Measurements from ENCODE around the gene DRD1. TPM values are rescaled to one million over a fixed set of nuclear protein-coding genes. Genes with fewer than 3 reads are reported as not detected.

Gene DRD1
- total RNA-seq, 1 experiment from 2014 or later: 0.54 TPM

DNA sequence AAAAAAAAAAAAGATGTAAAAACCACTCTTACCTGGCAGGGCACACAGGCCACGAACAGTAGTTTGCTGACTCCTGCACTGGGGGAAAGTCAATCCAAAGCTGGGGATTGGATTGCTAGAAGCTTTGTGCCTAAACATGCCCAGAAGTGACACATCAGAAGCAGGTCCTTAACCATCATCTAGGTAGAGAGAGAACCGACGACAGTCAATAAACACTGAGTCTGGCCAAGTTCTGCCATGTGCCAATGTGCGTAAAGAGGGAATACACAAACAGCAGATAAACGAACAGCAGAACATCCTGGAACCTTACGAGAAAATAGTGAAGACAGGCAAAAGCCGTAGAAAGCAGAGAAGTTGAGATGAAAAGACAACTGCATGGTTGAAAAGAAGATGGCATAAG, 49.3 kb upstream of the DRD1 start:
- ChIA-PET RAD21 (ENCODE audit: low non-redundant PET in 1 of 2, low total read pairs in 2 of 2, uncharacterized antibody in 2 of 2, unreplicated experiment in 2 of 2) (no interaction called here), CTCF (no interaction called here), POLR2A (no interaction called here)
- BruUV-seq (replicated peaks): no TSS peak
- Histone ChIP-seq H3K4me2 (ENCODE audit: low read length) (no peak overlapping the region), H3K27ac (ENCODE audit: low read depth, low read length) (no peak overlapping the region), H3K4me3 (replicated peaks in 1 of 2; ENCODE audit: low read depth in 1 of 2, low read length in 2 of 2) (no peak overlapping the region), H3K36me3 (ENCODE audit: control insufficient read depth in 1 of 2, insufficient read depth in 2 of 2, low read length in 2 of 2) (peaks cover 37 to 40% of the 10 kb centered on the region in 2 experiments; a peak in 3 of 4 replicates), H3K79me2 (ENCODE audit: insufficient read depth, low read length) (peaks cover 97% of the 10 kb centered on the region), H3K4me1 (ENCODE audit: control insufficient read depth in 1 of 2, insufficient read depth in 2 of 2, low read length in 2 of 2) (no peaks in the 10 kb centered on the region), H3K9ac (ENCODE audit: low read length) (no peak overlapping the region), H3K27me3 (ENCODE audit: insufficient read depth, low read length) (no peaks in the 10 kb centered on the region), H2AFZ (ENCODE audit: low read depth, low read length, poor library complexity, severe bottlenecking) (no peak overlapping the region), H3K9me3 (ENCODE audit: control insufficient read depth in 1 of 2, insufficient read depth in 1 of 2, low read depth in 1 of 2, low read length in 2 of 2) (no peaks in the 10 kb centered on the region), H3K9me2 (ENCODE audit: insufficient read depth) (no peaks in the 10 kb centered on the region), H4K20me1 (ENCODE audit: insufficient read depth) (peaks cover 20% of the 10 kb centered on the region; the same call in 1 of the 2 replicates)
- intact Hi-C loops (cut with micrococcal nuclease): no loop called here
- no peak for DNase-seq (ENCODE audit: low read depth, low spot score)
- ATAC-seq: no peak
- no peak for TF ChIP-seq JUND (IDR thresholded peaks at IDR 0.05)
- TF ChIP-seq, protein P1, sequence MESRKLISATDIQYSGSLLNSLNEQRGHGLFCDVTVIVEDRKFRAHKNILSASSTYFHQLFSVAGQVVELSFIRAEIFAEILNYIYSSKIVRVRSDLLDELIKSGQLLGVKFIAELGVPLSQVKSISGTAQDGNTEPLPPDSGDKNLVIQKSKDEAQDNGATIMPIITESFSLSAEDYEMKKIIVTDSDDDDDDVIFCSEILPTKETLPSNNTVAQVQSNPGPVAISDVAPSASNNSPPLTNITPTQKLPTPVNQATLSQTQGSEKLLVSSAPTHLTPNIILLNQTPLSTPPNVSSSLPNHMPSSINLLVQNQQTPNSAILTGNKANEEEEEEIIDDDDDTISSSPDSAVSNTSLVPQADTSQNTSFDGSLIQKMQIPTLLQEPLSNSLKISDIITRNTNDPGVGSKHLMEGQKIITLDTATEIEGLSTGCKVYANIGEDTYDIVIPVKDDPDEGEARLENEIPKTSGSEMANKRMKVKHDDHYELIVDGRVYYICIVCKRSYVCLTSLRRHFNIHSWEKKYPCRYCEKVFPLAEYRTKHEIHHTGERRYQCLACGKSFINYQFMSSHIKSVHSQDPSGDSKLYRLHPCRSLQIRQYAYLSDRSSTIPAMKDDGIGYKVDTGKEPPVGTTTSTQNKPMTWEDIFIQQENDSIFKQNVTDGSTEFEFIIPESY (IDR thresholded peaks at IDR 0.05; ENCODE audit: extremely low read depth, insufficient replicate concordance, low read length): no peak
- TF ChIP-seq, protein P2, sequence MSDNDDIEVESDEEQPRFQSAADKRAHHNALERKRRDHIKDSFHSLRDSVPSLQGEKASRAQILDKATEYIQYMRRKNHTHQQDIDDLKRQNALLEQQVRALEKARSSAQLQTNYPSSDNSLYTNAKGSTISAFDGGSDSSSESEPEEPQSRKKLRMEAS (IDR thresholded peaks at IDR 0.05): no peak
- no peak for TF ChIP-seq SIN3A (IDR thresholded peaks at IDR 0.05; ENCODE audit: low read depth)
- TF ChIP-seq YY1 (IDR thresholded peaks at IDR 0.05; ENCODE audit: extremely low read depth, insufficient replicate concordance, low read depth, low read length): no peak
- TF ChIP-seq CBX3 (IDR thresholded peaks at IDR 0.05; ENCODE audit: low read depth): no peak
- no peak for TF ChIP-seq EGR1 (IDR thresholded peaks at IDR 0.05; ENCODE audit: low read depth)
- TF ChIP-seq ZFX (IDR thresholded peaks at IDR 0.05): no peak
- TF ChIP-seq, protein P3, sequence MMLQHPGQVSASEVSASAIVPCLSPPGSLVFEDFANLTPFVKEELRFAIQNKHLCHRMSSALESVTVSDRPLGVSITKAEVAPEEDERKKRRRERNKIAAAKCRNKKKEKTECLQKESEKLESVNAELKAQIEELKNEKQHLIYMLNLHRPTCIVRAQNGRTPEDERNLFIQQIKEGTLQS (IDR thresholded peaks at IDR 0.05): no peak
- no peak for TF ChIP-seq EZH2phosphoT487 (IDR thresholded peaks at IDR 0.05; ENCODE audit: borderline replicate concordance)
- TF ChIP-seq RAD21 (IDR thresholded peaks at IDR 0.05; ENCODE audit: low read depth): no peak
- TF ChIP-seq FOSL1 (IDR thresholded peaks at IDR 0.05; ENCODE audit: low read depth): no peak
- no peak for TF ChIP-seq SRF (IDR thresholded peaks at IDR 0.05; ENCODE audit: low read depth)

Measured in HCT116 (cell line).